HG02623 (cell line): ENCODE measurements around the gene UBXN2A.
"Not testable (repeated sequence)": the region's sequence is repeated elsewhere in the genome, so short reads cannot be mapped to it uniquely, and the experiment has no call there.

Source experiments
- ATAC-seq: cut with Tn5 transposase; IDR thresholded peaks from one replicate; pipeline ENCODE4 v1.9.1; 2021; ENCODE audit warnings: moderate library complexity; ENCODE audit not compliant: unreplicated experiment

The UBXN2A gene

GRCh38 chr2:24043133-24043532 lies 102.9 kb downstream of the UBXN2A start:
- not testable (repeated sequence) for ATAC-seq

GRCh38 chr2:24045511-24046508 lies 105.5 kb downstream of the UBXN2A start:
- no peak for ATAC-seq

- no peak for ATAC-seq
These were observed 106.3 kb downstream of the UBXN2A start for GRCh38 chr2:24046599-24046929.

GRCh38 chr2:24046930-24047702 lies 106.9 kb downstream of the UBXN2A start, which contains the start of gene WDCP:
Gene WDCP, minus strand, starts transcription at chr2:24047391. Its CDS starts 7,897 bp downstream, at chr2:24039494.
- ATAC-seq = peak; percentile 99

- ATAC-seq = no peak
These were observed 107.4 kb downstream of the UBXN2A start for GRCh38 chr2:24047703-24048033.

- ATAC-seq = no peak
These were observed 108.7 kb downstream of the UBXN2A start for GRCh38 chr2:24048769-24049484.

GRCh38 chr2:24049485-24050021 lies 109.3 kb downstream of the UBXN2A start, which contains the start of gene FKBP1B:
Gene FKBP1B, plus strand, starts transcription at chr2:24049741. Its CDS starts 109 bp downstream, at chr2:24049850.
- ATAC-seq = no peak

- ATAC-seq = no peak
These were observed 110.0 kb downstream of the UBXN2A start for GRCh38 chr2:24050041-24050979.

- no peak for ATAC-seq
These were observed 111.6 kb downstream of the UBXN2A start for GRCh38 chr2:24051833-24052232.

GRCh38 chr2:24052951-24053350 lies 112.7 kb downstream of the UBXN2A start:
- no peak for ATAC-seq
